Measurements from ENCODE around the gene CTNNBL1. TPM values are rescaled to one million over a fixed set of nuclear protein-coding genes. Genes with fewer than 3 reads are reported as not detected.

CTNNBL1 gene
- total RNA-seq, 4 donors from 2014 or later: 11.5 to 57.2 (median 35.2) TPM

DNA sequence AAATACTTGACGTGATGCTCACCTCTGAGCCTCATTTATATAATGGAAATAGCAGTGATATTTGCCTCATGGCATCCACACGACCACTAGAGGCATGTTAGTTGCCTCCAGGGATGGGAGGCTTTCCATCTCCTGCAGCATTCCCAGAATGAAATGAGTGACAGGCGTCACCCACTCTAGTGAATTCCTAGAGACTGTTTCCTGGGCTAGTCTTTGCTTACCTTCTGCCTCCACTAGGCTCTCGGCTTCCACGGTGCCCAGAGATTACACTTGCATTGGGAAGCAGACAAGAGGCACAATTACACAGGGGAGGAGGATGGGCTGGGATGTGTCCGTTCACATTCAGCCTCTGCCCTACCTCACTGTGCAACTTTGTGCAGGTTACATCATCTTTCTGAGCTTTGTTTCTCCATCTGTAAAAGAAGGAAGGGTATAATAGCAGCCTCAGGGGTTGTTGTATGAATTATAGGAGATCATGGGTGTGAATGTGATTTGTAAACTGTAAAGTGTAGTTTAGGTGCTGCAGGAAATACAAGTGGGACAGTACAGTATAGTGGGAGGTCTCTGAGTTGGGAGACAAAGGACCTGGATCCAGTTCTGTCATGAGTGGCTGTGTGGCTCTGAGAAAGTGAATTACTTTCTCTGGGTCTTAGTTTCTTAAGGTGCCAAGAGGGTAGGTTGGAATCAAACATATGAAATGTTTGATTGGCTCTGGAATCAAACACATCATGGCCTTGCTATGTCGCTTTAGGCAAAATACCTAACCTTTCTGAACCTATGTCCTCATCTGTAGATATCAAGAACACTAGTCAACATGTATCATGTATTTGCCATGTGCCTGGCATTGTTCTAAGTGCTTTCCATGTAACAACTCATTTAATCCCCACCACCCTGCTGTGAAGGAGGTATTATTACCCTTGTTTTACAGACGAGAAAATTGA, 205.5 kb downstream of the CTNNBL1 start:
- peaks cover 0 to 5% of the 10 kb centered on the region in 2 donors for H3K4me1 ChIP-seq
- intact Hi-C loops (cut with DNase I; ENCODE audit: low total_unique reads): no loop called here
- no peak for DNase-seq
- peaks cover 0 to 5% of the 10 kb centered on the region in 2 donors for H3K27me3 ChIP-seq
- H3K36me3 ChIP-seq: no peaks in the 10 kb centered on the region
- no peaks in the 10 kb centered on the region for H3K9me3 ChIP-seq
- no peak overlapping the region for H3K4me3 ChIP-seq
- no peak for TF ChIP-seq POLR2A (IDR thresholded peaks at IDR 0.05)
- TF ChIP-seq, protein P1, sequence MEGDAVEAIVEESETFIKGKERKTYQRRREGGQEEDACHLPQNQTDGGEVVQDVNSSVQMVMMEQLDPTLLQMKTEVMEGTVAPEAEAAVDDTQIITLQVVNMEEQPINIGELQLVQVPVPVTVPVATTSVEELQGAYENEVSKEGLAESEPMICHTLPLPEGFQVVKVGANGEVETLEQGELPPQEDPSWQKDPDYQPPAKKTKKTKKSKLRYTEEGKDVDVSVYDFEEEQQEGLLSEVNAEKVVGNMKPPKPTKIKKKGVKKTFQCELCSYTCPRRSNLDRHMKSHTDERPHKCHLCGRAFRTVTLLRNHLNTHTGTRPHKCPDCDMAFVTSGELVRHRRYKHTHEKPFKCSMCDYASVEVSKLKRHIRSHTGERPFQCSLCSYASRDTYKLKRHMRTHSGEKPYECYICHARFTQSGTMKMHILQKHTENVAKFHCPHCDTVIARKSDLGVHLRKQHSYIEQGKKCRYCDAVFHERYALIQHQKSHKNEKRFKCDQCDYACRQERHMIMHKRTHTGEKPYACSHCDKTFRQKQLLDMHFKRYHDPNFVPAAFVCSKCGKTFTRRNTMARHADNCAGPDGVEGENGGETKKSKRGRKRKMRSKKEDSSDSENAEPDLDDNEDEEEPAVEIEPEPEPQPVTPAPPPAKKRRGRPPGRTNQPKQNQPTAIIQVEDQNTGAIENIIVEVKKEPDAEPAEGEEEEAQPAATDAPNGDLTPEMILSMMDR (IDR thresholded peaks at IDR 0.05): no peak
- H3K27ac ChIP-seq: no peak overlapping the region

DNA sequence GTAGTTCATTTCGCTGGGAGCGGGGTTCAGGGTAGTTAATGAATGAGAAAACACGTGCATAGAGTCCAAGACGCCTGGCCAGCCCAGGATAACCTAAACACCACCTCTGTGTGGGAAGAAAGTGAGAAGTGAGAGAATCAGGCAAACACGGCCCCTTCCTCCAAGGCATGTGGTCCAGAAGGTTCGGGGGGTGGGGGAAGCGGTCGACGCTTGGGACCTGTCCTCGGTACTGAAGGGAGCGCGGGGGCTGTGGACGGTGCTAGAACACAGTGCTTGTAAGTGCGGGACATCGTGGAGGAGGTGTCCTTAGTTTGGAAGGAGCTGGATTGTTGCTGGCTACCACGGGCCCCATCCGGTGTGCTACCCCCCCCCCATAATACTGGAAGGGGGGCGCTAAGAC, 207.4 kb downstream of the CTNNBL1 start:
- intact Hi-C loops (cut with DNase I; ENCODE audit: low total_unique reads): no loop called here
- no peak for DNase-seq
- no peaks in the 10 kb centered on the region for H3K9me3 ChIP-seq
- H3K27ac ChIP-seq: no peak overlapping the region
- no peak overlapping the region for H3K4me3 ChIP-seq
- H3K4me1 ChIP-seq: peaks cover 0 to 5% of the 10 kb centered on the region in 2 donors
- TF ChIP-seq, protein P1 (IDR thresholded peaks at IDR 0.05): no peak
- TF ChIP-seq POLR2A (IDR thresholded peaks at IDR 0.05): no peak
- peaks cover 0 to 5% of the 10 kb centered on the region in 2 donors for H3K27me3 ChIP-seq
- H3K36me3 ChIP-seq: no peaks in the 10 kb centered on the region

DNA sequence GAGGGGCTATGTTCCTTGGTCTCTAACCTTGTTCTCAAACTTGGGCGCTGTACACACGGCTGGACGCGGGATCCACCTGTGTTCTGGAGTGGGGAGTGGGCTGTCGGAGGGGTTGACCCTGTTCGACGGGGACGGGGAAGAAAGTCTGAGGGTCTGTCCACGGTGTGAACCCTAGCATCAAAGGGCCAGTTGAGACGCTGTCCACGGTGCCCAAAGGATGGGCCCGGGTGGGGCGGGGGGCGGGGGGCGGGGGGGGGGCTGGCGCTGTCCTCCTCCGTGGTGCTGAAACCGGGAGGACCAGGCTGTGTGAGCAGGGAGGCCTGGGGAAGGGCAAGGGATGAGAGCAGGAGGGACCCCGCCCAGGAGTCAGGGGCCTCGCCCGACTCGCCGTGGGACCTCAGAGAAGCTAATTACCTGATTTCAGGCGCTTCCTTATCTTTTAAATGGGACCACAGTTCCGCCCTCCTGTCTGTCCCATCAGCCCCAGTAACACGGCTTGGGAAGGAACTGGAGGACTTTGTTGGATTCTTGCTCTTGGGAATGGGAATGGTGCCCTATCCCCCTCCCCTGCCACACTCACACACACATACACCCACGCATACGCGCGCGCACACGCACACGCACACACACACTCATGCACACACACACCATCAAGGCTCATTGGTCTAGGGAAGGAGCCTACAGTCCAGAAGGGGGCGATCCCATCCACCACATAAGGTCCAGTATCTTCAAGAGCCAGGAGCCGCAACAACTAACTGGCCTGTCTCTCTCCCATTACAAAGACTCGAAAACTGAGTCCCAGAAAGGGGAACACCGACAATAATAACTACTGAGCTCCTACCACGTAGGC, 208.0 kb downstream of the CTNNBL1 start:
- Histone ChIP-seq H3K9me3 (no peaks in the 10 kb centered on the region), H3K4me1 (peaks cover 0 to 5% of the 10 kb centered on the region in 2 donors), H3K27me3 (peaks cover 0 to 5% of the 10 kb centered on the region in 2 donors), H3K27ac (no peak overlapping the region), H3K36me3 (no peaks in the 10 kb centered on the region), H3K4me3 (no peak overlapping the region)
- DNase-seq: peak; percentile 24 to 26
- intact Hi-C loops (cut with DNase I; ENCODE audit: low total_unique reads): no loop called here
- TF ChIP-seq POLR2A (IDR thresholded peaks at IDR 0.05): no peak
- TF ChIP-seq, protein P1 (IDR thresholded peaks at IDR 0.05): no peak

DNA sequence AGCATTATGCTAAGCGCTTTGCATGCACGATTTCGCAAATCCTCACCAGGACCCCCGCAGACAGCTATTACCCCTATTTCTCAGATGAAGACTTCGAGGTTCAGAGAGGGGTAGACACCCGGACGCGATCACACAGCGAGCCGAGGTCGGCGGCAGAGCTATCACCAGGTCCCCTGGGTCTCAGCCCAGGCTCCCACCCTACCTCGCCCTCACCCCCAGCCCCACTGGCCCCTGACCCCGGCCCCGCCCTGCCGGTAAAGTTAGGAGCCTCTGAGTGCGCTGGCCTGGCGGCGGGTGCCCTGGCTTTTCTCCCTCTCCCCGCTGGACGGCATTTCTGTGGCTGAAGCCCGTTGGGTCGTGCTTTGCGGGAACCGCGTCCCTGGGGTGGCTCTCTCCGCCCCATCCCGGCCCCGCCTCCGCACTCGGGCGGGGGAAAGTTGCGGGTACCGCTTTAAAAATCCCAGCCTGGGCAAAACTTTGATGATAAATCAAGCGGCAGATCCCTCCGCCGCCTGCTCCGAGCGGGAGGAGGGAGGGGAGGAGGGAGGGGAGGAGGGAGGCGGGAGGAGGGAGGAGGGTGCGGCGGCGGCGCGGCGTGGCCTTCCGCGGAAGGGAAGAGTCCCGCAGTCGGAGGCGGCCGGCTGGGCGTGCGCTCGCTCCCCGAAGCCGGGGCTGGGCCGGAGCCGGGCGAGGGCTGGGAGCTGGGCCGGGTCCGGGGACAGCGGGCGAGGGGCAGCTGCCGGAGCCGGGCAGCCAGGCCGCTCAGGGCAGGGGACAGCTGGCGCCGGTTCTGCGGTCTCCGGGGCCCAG, 208.9 kb downstream of the CTNNBL1 start, which contains the start of gene VSTM2L:
Gene VSTM2L, plus strand, starts transcription at position 624 of the 810 bp plus-strand sequence. CDS start 224 bp downstream, outside the sequence.
- peak in 1 of 2 donors; percentile 26 for DNase-seq
- H3K36me3 ChIP-seq: no peaks in the 10 kb centered on the region
- no peak within 1 kb of the TSS for H3K27ac ChIP-seq
- intact Hi-C loops (cut with DNase I; ENCODE audit: low total_unique reads): no loop called here
- TF ChIP-seq, protein P1 (IDR thresholded peaks at IDR 0.05): no peak
- TF ChIP-seq POLR2A (IDR thresholded peaks at IDR 0.05): no peak
- no peak within 1 kb of the TSS for H3K4me3 ChIP-seq
- peaks cover 0 to 5% of the 10 kb centered on the region in 2 donors for H3K4me1 ChIP-seq
- H3K27me3 ChIP-seq: peaks cover 0 to 5% of the 10 kb centered on the region in 2 donors
- no peaks in the 10 kb centered on the region for H3K9me3 ChIP-seq

All from uterus (tissue), 4 donors.